Measurements from ENCODE around the gene PPFIA4. TPM values are rescaled to one million over a fixed set of nuclear protein-coding genes. Genes with fewer than 3 reads are reported as not detected.

PPFIA4 gene
- total RNA-seq, 1 experiment from 2014 or later: 21.1 TPM

- no peak for TF ChIP-seq ELF4 (CRISPR knock-in tag; IDR thresholded peaks at IDR 0.05; ENCODE audit: low read depth)
- no peak for TF ChIP-seq CDX4 (CRISPR knock-in tag; IDR thresholded peaks at IDR 0.05; ENCODE audit: borderline replicate concordance)
These were observed 64.8 kb downstream of the PPFIA4 start (continued) for GRCh38 chr1:203091199-203091477.

GRCh38 chr1:203091761-203092330, 65.6 kb downstream of the PPFIA4 start:
- POLR2A ChIA-PET: no interaction called here
- H3K27me3 Mint-ChIP-seq (ENCODE audit: low read depth): peaks cover 4% of the 10 kb centered on the region; the same call in 1 of the 2 replicates
- peaks cover 20% of the 10 kb centered on the region for H3K36me3 Mint-ChIP-seq
- ATAC-seq (no peak), DNase-seq (ENCODE audit: low spot score) (no peak)
- H3K9me3 Mint-ChIP-seq: peaks cover 29% of the 10 kb centered on the region
- no peak overlapping the region for H3K27ac Mint-ChIP-seq
- peaks cover 10% of the 10 kb centered on the region for H3K4me1 Mint-ChIP-seq
- TF ChIP-seq GTF2I (CRISPR knock-in tag; conservative IDR thresholded peaks at IDR 0.05) (no peak), ZNF425 (CRISPR knock-in tag; conservative IDR thresholded peaks at IDR 0.05) (no peak), HMGA2 (CRISPR knock-in tag; IDR thresholded peaks at IDR 0.05) (no peak), ZNF317 (CRISPR knock-in tag; IDR thresholded peaks at IDR 0.05; ENCODE audit: borderline replicate concordance, low read depth) (no peak), ZNF423 (CRISPR knock-in tag; IDR thresholded peaks at IDR 0.05) (no peak), ZNF219 (CRISPR knock-in tag; IDR thresholded peaks at IDR 0.05; ENCODE audit: borderline replicate concordance) (no peak), SMAD3 (CRISPR knock-in tag; IDR thresholded peaks at IDR 0.05; ENCODE audit: borderline replicate concordance) (no peak), TEAD4 (CRISPR knock-in tag; IDR thresholded peaks at IDR 0.05) (no peak), KAT7 (CRISPR knock-in tag; IDR thresholded peaks at IDR 0.05; ENCODE audit: borderline replicate concordance) (no peak)
- no peak overlapping the region for H3K4me3 Mint-ChIP-seq
- CTCF ChIA-PET: interaction anchor here (1.7 to 2.6 kb wide), 2 partner anchors 51 to 125 kb away, joined by 7 to 9 read pairs; no protein-coding TSS in a partner anchor

GRCh38 chr1:203093754-203094410, 67.6 kb downstream of the PPFIA4 start:
- DNase-seq (ENCODE audit: low spot score) (no peak), ATAC-seq (no peak)
- Mint-ChIP-seq H3K27ac (no peak overlapping the region), H3K36me3 (peaks cover 20% of the 10 kb centered on the region), H3K9me3 (peaks cover 38% of the 10 kb centered on the region), H3K27me3 (ENCODE audit: low read depth) (peaks cover 4% of the 10 kb centered on the region), H3K4me1 (peaks cover 6% of the 10 kb centered on the region), H3K4me3 (no peak overlapping the region)
- POLR2A ChIA-PET: no interaction called here
- TF ChIP-seq SOX15 (CRISPR knock-in tag; IDR thresholded peaks at IDR 0.05): no peak
- no peak for TF ChIP-seq ZMAT4 (CRISPR knock-in tag; IDR thresholded peaks at IDR 0.05)
- no peak for TF ChIP-seq TP53 (CRISPR knock-in tag; IDR thresholded peaks at IDR 0.05)
- no peak for TF ChIP-seq ZNF396 (CRISPR knock-in tag; IDR thresholded peaks at IDR 0.05; ENCODE audit: borderline replicate concordance)
- TF ChIP-seq CBFB (CRISPR knock-in tag; IDR thresholded peaks at IDR 0.05; ENCODE audit: low read depth): no peak
- TF ChIP-seq TEAD1 (CRISPR knock-in tag; IDR thresholded peaks at IDR 0.05): no peak
- no peak for TF ChIP-seq GRHL2 (CRISPR knock-in tag; IDR thresholded peaks at IDR 0.05; ENCODE audit: insufficient replicate concordance, severe bottlenecking)
- no peak for TF ChIP-seq ATF3 (CRISPR knock-in tag; conservative IDR thresholded peaks at IDR 0.05)
- no peak for TF ChIP-seq CTCF (IDR thresholded peaks at IDR 0.05)
- no peak for TF ChIP-seq RELA (CRISPR knock-in tag; IDR thresholded peaks at IDR 0.05; ENCODE audit: borderline replicate concordance)
- CTCF ChIA-PET: interaction anchor here (0.6 kb wide), 1 partner anchor 8 kb away, joined by 5 read pairs; the partner anchor contains the start of gene MYOG
